Type B pancreatic cell (in vitro differentiated cells): Measurements from ENCODE around the gene PDE4A. TPM values are rescaled to one million over a fixed set of nuclear protein-coding genes. Genes with fewer than 3 reads are reported as not detected.

Experiments used
- DNase-seq: peaks from one replicate; pipeline ENCODE4 v3.0.0; 2021; ENCODE audit warnings: mixed read lengths; ENCODE audit not compliant: unreplicated experiment; ENCODE audit errors: extremely low spot score
- H3K27ac Mint-ChIP-seq: 2 replicates; pipeline ENCODE4 v1.8.0; 2021; ENCODE audit warnings: mild to moderate bottlenecking, mixed read lengths
- H3K27me3 Mint-ChIP-seq: 2 replicates; pipeline ENCODE4 v1.8.0; 2021; ENCODE audit warnings: mixed read lengths
- H3K36me3 Mint-ChIP-seq: 2 replicates; pipeline ENCODE4 v1.8.0; 2021; ENCODE audit warnings: mixed read lengths
- H3K4me1 Mint-ChIP-seq: one replicate; pipeline ENCODE4 v1.8.0; 2021; ENCODE audit warnings: mixed read lengths; ENCODE audit not compliant: unreplicated experiment
- H3K4me3 Mint-ChIP-seq: 2 replicates; pipeline ENCODE4 v1.8.0; 2021; ENCODE audit warnings: mild to moderate bottlenecking, mixed read lengths
- H3K9me3 Mint-ChIP-seq: 2 replicates; pipeline ENCODE4 v1.8.0; 2021; ENCODE audit warnings: mixed read lengths
- CTCF ChIP-seq: fragments of 200-600 bp; sonication (generic); conservative IDR thresholded peaks from 2 replicates; pipeline ENCODE4 v1.5.0; 2021; ENCODE audit warnings: antibody characterized with exemption, mild to moderate bottlenecking
- total RNA-seq: library from RNA; stranded (reverse); gene quantifications from 2 replicates; pipeline ENCODE4 v1.2.1, GENCODE V29; 2021; ENCODE audit warnings: low replicate concordance

Gene PDE4A
- total RNA-seq, 1 donor from 2014 or later: 1.6 TPM

GRCh38 chr19:10449037-10449436 is 28.7 kb downstream of the PDE4A start:
- Mint-ChIP-seq H3K27ac (no peak overlapping the region), H3K9me3 (no peaks in the 10 kb centered on the region), H3K4me1 (peaks cover 15% of the 10 kb centered on the region), H3K36me3 (no peaks in the 10 kb centered on the region), H3K27me3 (peaks cover 19% of the 10 kb centered on the region), H3K4me3 (no peak overlapping the region)
- no peak for TF ChIP-seq CTCF
- no peak for DNase-seq

GRCh38 chr19:10450191-10450852 is 30.0 kb downstream of the PDE4A start:
- no peak for DNase-seq
- H3K9me3 Mint-ChIP-seq: no peaks in the 10 kb centered on the region
- no peak for TF ChIP-seq CTCF
- no peak overlapping the region for H3K4me3 Mint-ChIP-seq
- peaks cover 19% of the 10 kb centered on the region for H3K27me3 Mint-ChIP-seq
- no peaks in the 10 kb centered on the region for H3K36me3 Mint-ChIP-seq
- peaks cover 15% of the 10 kb centered on the region for H3K4me1 Mint-ChIP-seq
- no peak overlapping the region for H3K27ac Mint-ChIP-seq

- peaks cover 15% of the 10 kb centered on the region for H3K4me1 Mint-ChIP-seq
- TF ChIP-seq CTCF: no peak
- H3K27ac Mint-ChIP-seq: no peak overlapping the region
- H3K4me3 Mint-ChIP-seq: no peak overlapping the region
- H3K9me3 Mint-ChIP-seq: no peaks in the 10 kb centered on the region
- H3K27me3 Mint-ChIP-seq: peaks cover 19% of the 10 kb centered on the region
- no peak for DNase-seq
- no peaks in the 10 kb centered on the region for H3K36me3 Mint-ChIP-seq
Observed at GRCh38 chr19:10450853-10451609, 30.7 kb downstream of the PDE4A start.

- H3K4me1 Mint-ChIP-seq: peaks cover 15% of the 10 kb centered on the region
- TF ChIP-seq CTCF: no peak
- peaks cover 15% of the 10 kb centered on the region for H3K27me3 Mint-ChIP-seq
- no peaks in the 10 kb centered on the region for H3K36me3 Mint-ChIP-seq
- H3K9me3 Mint-ChIP-seq: no peaks in the 10 kb centered on the region
- no peak overlapping the region for H3K27ac Mint-ChIP-seq
- DNase-seq: no peak
- no peak overlapping the region for H3K4me3 Mint-ChIP-seq
Observed at GRCh38 chr19:10452726-10453618, 32.6 kb downstream of the PDE4A start.

- DNase-seq: no peak
- Mint-ChIP-seq H3K4me1 (peaks cover 15% of the 10 kb centered on the region), H3K4me3 (no peak overlapping the region), H3K36me3 (no peaks in the 10 kb centered on the region), H3K9me3 (no peaks in the 10 kb centered on the region), H3K27ac (no peak overlapping the region), H3K27me3 (peaks cover 12% of the 10 kb centered on the region)
- no peak for TF ChIP-seq CTCF
Observed at GRCh38 chr19:10453852-10454251, 33.5 kb downstream of the PDE4A start.
